T-helper 1 cell (primary cell): ENCODE measurements around the gene PML.
A peak's percentile ranks its signal among the peaks of the same experiment; 100 is the strongest.
"Not testable (repeated sequence)": the region's sequence is repeated elsewhere in the genome, so short reads cannot be mapped to it uniquely, and the experiment has no call there.

ENCODE experiments used
- DNase-seq, 5 donors: peaks; one replicate each; pipeline ENCODE4 v3.0.0-alpha.2; 2012 to 2020

PML gene

GRCh38 chr15:74063425-74064146 is 69.1 kb downstream of the PML start:
- not testable (repeated sequence) for DNase-seq

GRCh38 chr15:74064183-74064582 is 69.7 kb downstream of the PML start:
- not testable (repeated sequence) for DNase-seq

GRCh38 chr15:74064822-74065221 is 70.3 kb downstream of the PML start:
- not testable (repeated sequence) for DNase-seq

GRCh38 chr15:74065684-74066411 is 71.3 kb downstream of the PML start:
- DNase-seq, result peak in 2 of 5 donors; percentile 26 to 36

DNA sequence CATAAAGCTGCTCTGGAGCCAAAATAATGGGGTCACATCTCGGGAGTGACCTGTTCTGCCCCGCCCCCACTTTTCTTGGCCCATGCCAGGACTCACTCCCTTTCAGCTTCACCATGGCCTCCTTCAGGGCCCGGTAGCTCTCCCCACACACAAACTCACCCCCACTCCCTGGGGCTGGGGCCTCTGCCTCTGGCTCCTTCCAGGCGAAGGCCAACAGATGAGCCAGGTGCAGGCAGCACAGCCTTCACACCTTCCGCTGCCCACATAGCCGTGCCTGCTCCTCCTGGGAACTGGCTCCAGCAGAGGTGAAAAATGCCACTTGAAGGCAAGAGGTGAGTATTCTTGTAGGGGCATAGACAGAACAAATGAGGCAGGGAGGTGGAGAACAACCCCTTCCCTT is 77.1 kb downstream of the PML start:
- DNase-seq, result not testable (repeated sequence)

DNA sequence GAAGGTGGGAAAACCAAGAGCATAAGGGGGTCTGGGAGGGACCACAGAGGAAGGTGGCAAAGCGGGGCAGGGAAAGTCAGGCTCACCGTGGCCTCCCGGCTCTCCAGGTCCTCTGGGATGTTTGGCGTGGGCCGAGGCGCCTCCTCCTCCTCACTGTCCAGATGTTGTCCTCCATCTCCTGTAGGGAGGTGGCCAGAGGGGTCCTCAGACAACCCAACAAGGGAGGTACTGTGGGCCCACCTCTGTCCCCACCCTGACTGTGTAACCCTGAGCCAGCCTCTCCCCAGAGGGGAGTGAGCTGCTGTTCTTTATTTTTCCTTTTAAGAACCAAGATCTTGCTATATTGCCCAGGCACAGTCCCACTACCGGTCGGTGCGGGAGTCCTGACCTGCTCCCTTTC is 77.6 kb downstream of the PML start:
- DNase-seq, result not testable (repeated sequence)

GRCh38 chr15:74072614-74073337 is 78.3 kb downstream of the PML start:
- peak in 1 of 5 donors; percentile 17 for DNase-seq

GRCh38 chr15:74075781-74076180 is 81.3 kb downstream of the PML start:
- DNase-seq, result not testable (repeated sequence)

DNA sequence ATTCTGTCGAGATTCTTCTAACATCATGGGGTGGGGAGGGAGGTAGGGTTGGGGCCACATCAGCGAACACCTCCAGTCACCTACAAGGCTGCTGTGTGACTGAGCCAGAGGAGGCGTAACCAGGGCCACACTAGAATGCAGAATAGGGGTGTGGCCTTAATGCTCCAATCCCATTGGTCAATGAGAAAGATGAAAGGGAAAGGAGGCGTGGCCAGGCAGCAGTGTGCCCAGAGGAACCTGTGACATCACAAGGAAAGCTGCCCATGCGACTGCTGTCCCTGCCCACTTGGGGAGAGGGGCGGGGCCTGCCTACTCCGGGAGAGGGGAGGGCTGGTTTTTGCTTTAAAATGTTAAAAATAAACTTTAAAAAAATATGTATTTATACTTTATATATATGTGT is 87.9 kb downstream of the PML start, which contains the start of gene GOLGA6A:
Gene GOLGA6A (minus strand): TSS at position 101 of the 400 bp plus-strand sequence. CDS start 41 bp downstream, at position 60.
- DNase-seq, result not testable (repeated sequence)

DNA sequence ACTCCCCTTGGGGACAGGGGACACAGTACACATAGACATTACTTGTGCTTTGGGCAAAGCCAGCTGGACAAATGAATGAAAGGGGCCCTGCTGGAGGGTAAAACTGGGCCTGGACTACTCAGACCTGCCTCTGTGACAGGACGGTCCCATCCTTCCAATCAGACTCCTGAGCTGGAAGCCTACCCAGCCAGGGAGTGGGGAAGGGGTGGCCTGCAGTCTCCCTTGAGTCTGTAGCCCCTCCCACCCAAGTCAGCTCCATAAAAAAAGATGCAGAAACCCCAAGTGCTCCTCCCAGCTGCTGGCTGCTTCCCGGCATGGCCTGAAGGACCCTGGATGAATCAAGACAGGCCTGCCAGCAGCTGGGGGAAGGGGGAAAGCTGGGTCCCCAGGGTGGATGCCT is 100.1 kb downstream of the PML start:
- not testable (repeated sequence) for DNase-seq

- DNase-seq, result not testable (repeated sequence)
Measured at GRCh38 chr15:74095610-74096009, 101.1 kb downstream of the PML start.

- not testable (repeated sequence) for DNase-seq
Measured at GRCh38 chr15:74096753-74097474, 102.4 kb downstream of the PML start.
